ENCODE data around the gene BRMS1. TPM values are rescaled to one million over a fixed set of nuclear protein-coding genes. Genes with fewer than 3 reads are reported as not detected.
A peak's percentile ranks its signal among the peaks of the same experiment; 100 is the strongest.

The BRMS1 gene
- total and polyA plus RNA-seq, 10 of the 15 experiments (the other 5 are each of a cell fraction or from before 2014, with no cell fraction given), result 2.1 to 85.3 (median 48.5) TPM

GRCh38 chr11:66311965-66312548, 32.8 kb downstream of the BRMS1 start (continued):
- TF ChIP-seq E2F8 (IDR thresholded peaks at IDR 0.05; ENCODE audit: low read depth, partially characterized antibody), result no peak
- peak; percentile 56; the same call in 1 of the 2 replicates for TF ChIP-seq POLR2A (IDR thresholded peaks at IDR 0.05; ENCODE audit: low read depth, low read length)
- TF ChIP-seq PRDM15 (CRISPR knock-in tag; IDR thresholded peaks at IDR 0.05), result no peak
- TF ChIP-seq ZNF384 (IDR thresholded peaks at IDR 0.05; ENCODE audit: borderline replicate concordance, low read depth, low read length), result no peak
- TF ChIP-seq ZNF207 (IDR thresholded peaks at IDR 0.05; ENCODE audit: borderline replicate concordance), result peak; percentile 94
- no peak for TF ChIP-seq CHD2 (IDR thresholded peaks at IDR 0.05; ENCODE audit: borderline replicate concordance, low read depth, low read length)
- no peak for TF ChIP-seq ZBTB11 (CRISPR knock-in tag; IDR thresholded peaks at IDR 0.05)
- TF ChIP-seq SPI1 (IDR thresholded peaks at IDR 0.05; ENCODE audit: borderline replicate concordance, insufficient read depth, low read depth, low read length), result no peak
- TF ChIP-seq CBX5 (IDR thresholded peaks at IDR 0.05; ENCODE audit: low read depth), result no peak
- TF ChIP-seq ZBTB40 (IDR thresholded peaks at IDR 0.05; ENCODE audit: borderline replicate concordance), result no peak
- TF ChIP-seq CREM (IDR thresholded peaks at IDR 0.05; ENCODE audit: low read depth), result 0 out of 2 replicates have a peak, but pooled peaks have one; percentile 3
- TF ChIP-seq SREBF1 (IDR thresholded peaks at IDR 0.05; ENCODE audit: low read length), result no peak
- no peak for TF ChIP-seq MAX (IDR thresholded peaks at IDR 0.05; ENCODE audit: low read depth, low read length)
- no peak for TF ChIP-seq FOXK2 (IDR thresholded peaks at IDR 0.05)
- no peak for TF ChIP-seq POLR2AphosphoS2 (IDR thresholded peaks at IDR 0.05; ENCODE audit: low read depth, low read length)

All from GM12878 (cell line).